Right hindlimb (tissue), 1 donor: ENCODE data around the gene TSC2.

Experiments
- DNase-seq: peaks from one replicate; pipeline ENCODE4 v3.0.0-alpha.2; 2018

Gene TSC2

DNA sequence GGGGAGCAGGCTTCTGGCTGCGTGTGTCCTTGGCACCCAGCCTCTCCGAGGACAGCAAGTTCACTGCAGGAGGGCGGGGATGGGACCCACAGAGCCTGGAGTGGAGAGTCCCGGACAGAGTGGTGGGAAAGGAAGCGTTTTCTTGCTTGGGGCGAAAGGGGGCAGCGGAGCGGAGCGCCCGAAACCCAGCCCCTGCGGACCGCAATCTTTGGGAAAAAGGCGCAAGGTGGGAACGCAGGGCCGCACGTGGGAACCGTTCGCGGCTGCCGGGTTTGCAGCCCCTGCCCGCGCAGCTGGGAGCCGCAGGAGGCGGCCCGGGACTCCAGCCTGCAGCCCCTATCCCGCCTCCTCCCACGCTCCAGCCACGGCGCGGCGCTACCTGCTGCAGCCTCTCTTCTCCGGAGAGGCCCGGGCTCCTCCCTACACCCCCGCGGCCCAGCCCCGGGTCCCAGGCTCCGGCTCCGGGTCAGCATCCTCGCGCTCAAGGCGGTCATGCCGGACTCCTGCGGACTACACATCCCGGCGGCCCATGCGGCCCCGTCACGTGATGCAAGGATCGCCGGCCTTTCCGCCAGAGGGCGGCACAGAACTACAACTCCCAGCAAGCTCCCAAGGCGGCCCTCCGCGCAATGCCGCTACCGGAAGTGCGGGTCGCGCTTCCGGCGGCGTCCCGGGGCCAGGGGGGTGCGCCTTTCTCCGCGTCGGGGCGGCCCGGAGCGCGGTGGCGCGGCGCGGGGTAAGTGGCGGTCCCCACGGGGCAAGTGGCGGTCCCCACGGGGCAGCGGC lies at the start of gene TSC2, which contains the start of gene NTHL1:
TSC2 (plus strand) TSS at position 656 of the 786 bp plus-strand sequence. CDS start 631 bp downstream, outside the sequence.
NTHL1 (minus strand) TSS at position 505 of the 786 bp plus-strand sequence; CDS start at position 494, 11 bp downstream.
- peak; percentile 98 for DNase-seq

DNA sequence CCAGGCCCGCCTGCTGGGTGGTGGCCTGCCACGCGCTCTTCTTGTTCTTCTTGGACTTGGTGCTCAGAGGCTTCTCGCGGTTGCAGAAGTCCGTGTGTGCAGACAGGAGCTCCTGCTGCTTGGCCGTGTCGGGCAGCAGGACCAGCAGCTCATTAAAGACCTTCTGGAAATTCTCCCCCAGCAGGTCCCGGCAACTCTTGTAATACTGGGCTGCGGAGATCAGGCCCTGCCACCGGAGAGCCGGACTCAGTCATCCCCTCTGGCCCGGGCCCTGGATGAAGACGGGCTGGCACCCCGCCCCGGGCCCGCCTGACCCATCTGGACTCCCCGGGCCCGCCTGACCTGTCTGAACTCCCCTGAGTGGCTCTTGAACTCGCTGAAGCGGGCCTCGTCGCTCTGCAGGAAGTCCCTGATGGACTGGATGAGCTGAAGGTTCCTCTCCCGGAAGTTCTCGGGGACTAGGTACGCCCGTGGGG lies 49.4 kb upstream of the TSC2 start:
- DNase-seq = no peak

DNA sequence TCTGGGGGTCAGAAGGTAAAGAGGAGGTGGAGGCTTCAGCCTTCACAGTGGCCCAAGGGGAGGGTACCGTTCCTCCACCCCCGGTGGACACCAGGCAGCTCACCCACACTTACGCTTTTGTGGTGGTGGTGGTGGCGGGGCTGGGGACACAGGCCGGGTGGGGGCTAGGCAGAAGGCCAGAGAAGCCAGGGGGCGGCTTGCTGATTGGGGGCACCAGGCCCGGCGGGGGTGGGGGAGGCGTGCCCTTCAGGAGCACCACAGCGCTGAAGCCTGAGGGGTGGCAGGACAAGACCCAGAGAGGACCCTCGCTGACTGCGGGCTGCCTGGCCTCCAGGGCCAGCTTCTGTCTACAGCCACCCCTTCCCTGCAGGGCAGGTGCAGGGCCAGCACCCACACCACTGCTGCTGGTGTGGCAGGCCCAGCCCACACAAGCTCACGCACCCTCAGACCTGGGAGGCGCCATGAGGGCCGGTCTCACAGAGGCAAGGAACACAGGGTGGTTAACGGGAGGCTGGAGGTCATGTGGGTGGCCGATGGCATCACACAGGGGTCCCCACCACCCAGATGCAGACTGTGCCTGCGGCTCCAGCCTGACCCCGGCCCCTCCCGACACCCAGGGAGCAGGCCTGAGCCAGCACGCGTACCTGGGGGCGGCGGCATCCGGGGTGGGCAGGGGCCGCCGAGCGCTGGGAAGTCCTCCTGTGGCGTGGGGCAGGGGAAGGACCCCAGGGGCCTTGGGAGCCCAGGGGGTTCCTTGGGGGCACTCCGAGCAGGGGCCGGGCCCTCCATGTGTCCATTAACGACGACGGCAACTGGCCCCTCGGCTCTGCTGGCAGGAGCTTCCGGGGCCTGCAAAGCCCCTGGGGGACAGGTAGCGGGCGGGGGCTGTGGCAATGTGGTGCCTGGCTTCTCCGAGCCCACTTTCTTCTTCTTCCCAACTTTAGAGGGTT lies 48.7 kb upstream of the TSC2 start:
- DNase-seq = no peak

DNA sequence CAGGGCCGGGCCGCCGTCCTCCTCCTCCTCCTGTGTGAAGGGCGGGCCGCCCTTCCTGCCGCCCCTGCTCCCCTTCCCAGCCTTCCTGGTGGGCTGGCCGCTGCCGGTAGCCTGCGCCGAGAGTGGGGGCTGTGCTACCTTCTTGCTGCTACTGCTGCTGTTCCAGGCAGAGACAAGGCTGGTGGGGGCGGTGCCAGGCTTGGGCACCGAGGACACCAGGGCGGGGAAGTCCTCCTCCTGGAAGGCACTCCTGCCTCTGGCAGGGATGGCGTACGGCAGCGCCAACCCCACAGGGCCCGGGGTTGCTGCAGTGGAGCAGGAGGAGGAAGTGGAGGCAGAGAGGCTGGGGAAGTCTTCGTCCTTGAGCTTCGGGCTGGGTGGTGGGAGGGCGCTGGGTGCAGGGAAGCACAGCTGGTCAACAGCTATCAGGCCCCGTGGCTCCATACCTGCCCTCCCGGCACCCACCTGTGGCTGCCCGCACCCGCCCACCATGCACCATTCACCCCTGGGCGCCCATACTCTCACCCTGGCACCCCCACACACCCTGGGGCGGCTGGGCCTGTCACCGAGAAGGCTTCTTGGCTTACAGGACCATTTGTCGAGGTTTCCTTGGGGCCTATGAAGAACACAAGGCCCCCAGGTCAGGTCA lies 47.8 kb upstream of the TSC2 start:
- no peak for DNase-seq

DNA sequence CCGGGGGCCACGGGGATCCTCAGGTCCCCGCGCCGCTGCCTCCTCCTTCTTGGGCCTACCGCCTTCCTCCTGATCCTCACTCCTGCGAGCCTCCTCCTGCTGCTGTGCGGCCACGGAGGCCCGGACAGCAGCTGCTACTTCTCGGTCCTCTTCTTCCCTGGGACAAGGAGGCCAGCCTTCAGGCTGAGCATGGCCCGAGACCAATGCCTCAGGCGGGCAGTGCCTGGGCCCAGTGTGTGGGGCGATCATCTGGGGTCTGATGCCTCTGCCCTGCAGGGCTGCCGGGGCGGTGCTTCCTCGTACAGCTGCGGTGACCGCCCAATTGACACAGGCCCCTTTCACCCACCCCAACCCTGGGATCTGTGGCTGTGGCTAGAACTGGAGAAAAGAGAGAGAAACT lies 46.8 kb upstream of the TSC2 start:
- DNase-seq = no peak

DNA sequence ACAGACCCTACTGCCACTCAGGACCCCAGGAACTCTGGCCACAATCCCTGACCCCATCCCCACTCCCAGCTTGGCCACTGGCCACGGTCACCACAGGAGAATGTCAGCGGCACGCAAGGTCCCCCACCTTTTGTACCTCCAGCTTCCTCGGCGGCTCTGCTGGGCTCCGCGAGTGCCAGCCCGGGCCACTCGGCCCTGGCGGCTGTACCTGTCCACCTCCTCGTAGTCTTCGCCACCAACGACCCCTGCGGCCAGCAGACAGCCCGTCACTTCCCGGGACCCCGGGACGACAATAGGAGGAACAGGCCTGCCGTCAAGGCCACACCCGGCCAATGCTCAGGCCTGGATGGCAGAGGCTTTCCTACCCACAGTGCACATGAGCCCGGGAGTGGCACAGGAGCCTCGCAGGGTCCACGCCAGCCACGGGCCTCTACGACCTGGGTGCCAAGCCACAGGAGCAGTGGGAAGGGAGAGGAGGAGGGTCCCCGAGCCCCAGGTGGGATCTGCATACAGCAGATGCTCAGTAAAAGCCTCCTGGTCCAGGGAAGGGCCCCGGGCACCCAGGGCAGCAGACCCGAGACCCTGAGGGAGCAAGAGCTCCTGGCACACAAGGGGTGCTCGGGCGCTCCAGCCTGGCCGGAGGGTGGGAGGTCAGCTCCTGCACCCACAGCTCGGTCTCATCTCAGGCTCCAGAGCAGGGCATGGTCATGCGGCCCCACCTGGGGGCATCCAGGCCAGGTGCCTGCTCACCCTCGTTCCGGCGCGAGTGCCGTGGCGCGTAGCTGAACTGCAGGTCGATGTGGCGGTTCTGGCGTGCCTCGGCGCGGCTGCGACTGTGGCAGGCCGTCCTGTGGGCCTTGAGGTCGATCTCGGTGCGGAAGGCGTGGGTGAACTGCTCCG lies 46.1 kb upstream of the TSC2 start:
- DNase-seq = no peak

DNA sequence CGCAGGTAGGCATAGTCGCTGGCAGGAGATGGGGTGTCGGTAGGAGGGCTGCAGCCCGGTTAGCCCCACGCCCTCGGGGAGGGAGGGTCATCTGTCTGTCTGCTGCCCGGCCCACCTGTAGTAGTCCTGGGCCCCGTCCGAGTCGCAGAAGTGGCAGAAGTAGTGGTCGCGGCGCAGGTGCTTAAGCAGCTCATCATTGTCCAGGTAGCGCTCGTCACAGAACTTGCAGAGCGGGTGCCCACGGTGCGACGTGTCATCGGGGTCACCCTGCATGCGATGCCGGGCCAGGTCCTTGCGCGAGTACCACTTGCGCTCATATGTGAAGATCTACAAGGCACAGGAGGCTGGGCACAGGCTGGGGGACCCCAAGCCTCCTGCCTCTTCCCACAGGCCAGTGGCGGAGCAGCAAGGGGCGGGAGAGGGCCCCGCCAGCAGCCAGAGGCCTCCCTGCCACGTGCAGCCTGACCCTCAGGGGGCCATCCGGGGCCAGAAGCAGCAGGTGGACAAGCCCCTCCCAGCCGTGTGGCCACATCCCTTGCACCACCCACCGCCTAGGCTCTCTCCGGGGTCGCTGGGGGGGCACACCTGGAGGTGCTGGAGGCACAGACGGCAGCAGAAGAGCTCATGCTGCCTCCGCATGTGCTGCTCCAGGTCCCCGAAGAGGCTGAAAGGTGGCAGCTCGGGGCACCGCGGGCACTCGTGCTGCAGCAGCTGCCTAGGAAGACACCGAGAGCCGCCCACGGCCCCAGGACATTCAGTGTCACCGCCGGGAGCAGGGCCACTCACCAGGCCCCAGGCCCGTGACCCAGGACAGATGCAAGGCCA lies 45.2 kb upstream of the TSC2 start:
- DNase-seq = no peak

DNA sequence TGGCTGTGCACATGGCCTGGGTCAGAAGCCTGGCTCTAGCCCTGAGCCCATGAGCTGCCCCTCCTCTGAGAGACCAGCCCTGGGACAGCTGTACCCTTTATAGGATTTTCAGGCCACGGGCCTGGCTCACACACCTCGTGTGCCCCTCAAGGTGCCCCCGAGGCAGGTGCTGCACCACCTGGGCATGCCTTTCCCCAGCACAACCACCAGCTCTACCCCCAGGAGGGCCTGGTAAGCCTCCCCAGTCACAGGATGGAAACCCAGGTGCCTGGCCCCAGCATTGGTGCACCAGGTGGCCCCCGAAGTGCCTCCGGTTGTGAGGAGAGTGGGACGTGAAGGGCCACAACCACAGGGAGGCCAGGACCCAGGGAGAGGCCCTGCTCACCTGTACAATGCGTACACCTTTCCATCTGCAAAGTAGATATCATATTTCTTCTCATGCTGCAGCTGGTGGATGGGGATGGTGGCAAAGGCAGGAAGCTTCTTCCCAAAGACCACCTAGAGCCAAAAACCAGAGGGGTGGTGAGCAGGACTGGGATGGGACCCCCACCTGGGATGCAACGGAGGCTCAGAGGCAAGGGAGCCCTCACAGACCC lies 44.5 kb upstream of the TSC2 start:
- no peak for DNase-seq

DNA sequence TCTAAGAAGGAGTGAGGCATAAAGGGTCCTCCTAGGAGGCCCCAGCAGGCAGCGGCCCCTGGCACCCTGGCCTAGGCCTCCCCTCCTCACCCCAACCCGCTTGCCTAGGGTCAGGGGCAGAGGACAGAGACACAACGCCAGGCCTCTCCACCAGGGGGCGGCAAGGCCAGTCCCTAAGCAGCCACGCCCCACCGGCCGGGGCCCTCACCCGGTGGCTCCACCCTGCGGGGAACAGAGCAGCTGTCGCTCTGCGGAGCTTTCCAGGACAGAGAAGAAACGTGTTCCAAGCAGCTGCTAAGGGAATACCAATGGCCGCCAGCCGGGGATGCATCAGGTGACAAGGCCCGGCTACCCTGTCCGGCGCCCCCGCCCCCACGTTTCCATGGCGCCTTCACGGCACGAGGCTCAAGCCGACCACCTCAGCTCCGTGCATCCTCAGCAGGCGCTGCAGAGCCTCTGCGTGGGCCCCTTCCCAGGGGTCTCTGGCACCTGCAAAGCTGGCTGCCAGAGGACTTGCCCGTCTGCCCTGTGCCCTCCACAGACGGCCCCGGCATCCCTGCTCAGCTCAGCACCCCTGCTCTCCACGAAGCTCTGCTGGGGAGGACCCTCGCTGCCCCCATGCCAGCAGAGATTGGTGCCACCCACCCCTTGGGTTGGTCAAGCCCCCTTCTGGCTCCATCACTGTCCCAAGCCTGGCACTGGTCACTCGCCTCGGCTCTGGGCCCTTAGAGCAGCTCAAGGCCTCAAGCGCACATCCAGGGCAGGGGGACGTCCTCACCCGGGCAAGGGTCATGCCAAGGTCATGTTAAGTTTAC lies 43.8 kb upstream of the TSC2 start:
- peak; percentile 91 for DNase-seq

DNA sequence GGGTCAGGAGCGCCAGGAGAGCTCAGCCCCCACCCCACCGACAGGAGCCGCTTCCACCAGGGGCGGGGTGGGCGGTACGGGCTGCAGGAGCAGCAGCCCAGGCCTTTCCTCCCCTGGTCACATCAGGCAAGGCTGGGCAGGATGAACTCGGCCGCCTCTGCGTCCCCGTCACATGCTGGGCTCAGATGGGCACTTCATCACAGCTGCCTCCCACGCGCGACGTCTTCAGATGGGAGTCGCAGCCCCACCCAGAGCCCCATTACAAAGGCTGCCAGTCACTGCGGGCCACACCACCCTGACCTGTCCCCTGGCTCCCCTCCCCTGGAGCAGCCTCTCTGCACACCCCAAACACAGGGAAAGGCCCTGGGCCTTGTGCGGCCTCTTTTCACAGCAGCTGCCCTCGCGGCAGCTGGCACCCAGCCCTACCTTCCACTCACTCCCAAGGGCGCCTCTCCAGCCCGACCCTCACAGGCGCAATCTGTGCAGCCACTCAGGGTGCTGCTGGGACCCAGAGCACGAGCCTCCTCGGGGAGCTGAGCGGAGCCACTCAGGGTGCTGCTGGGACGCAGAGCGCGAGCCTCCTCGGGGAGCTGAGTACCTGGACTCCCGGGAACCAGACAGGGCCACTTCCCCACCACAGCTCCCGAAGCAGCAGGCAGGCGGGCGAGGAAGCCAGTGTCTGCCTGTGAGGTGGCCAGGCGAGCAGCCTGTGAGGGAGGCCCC lies 42.8 kb upstream of the TSC2 start:
- no peak for DNase-seq

DNA sequence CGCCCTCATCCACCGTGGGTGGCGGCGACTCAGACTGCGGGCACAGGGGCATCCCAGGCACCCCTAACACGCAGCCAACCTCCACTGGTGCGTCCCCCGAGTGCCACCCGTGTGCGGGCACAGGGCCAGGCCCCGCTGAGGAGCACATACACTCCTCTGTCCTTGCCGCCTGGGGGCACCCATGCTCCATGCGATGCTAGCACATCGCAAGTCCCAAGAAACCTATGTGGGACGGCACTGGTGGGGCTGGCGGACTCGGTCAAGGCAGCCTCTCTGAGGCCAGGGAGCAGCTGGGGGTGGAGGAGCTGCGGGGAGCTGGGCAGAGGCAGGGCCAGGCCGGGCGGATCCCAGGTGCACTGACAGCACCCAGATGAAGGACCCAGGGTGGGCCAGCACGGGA lies 42.1 kb upstream of the TSC2 start:
- DNase-seq = no peak

DNA sequence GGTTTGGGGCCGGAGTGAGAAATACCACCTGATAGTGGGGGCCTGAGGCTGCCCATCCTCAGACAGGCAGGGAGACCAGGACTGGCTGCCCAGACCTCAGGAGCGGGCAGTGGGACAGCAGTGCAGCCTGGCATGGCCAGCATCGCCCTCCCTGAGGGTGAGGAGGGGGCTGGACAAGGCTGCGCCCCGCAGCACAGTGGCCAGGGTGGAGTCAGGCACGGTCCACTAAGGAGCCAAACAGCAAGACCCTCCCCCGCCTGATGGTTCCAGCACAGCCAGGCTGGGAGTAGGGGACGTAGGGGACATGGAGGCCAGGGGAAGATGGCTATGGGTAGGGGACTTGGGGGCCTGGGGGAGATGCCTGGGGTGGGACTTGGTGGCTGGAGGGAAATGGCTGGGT lies 41.5 kb upstream of the TSC2 start:
- no peak for DNase-seq

DNA sequence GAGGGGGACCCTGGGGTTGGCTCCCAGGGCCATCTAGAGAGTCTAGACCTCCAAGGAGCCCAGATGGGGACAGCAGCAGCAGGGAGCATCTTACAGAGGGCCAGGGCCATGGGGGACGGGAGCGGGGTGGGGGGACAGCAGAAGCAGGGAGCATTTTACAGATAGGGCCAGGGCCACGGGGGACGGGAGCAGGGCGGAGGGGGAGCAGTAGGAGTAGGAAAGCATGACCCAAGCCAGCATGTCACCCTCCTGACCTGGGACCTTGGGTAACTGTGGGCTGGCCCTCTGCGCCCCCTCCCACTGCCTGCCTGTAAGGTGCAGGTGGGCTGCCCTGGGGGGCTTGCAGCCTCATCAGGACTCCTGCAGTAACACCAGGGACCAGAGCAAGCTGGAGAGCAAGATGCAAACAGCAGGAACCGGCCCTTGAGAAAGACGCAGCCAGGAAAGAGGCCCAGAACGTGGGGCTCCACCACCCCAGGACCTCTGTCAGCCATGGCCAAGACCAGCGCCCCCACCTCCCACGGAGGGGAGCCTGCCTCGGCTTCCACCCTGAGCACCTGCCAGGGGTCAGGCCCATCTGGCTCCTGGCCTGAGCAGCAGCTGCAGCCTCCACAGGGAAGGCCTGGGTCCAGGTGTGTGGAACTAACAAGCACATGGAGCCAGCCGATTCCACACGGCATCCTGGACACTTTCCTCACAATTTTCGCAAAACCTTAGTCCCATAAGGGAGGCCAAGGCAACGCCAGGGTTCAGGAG lies 40.5 kb upstream of the TSC2 start:
- DNase-seq = no peak

DNA sequence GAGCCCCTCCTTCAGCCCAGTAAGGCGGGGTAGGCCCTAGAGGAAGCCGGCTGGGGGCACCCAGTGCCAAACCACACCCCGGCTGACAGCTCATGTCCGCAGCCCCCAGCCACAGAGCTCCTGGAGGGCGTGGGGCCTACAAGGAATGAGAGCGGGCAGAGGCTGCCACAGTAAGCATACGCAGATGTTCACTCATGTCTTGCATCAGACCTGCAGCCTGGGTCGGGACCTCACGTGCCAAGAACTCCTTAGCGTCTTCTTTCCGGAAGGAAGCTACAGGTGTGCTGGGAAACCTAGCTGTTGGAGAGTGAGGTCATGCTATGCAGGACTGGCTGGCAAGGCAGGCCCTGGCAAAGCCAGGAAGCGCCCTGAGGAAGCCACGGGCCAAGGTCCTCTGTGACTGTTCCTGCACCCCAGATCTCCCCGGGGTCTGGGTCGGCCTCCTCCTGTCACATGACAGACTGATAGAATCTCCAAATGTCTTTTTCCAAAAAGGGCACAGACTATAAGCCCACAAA lies 39.7 kb upstream of the TSC2 start:
- no peak for DNase-seq

DNA sequence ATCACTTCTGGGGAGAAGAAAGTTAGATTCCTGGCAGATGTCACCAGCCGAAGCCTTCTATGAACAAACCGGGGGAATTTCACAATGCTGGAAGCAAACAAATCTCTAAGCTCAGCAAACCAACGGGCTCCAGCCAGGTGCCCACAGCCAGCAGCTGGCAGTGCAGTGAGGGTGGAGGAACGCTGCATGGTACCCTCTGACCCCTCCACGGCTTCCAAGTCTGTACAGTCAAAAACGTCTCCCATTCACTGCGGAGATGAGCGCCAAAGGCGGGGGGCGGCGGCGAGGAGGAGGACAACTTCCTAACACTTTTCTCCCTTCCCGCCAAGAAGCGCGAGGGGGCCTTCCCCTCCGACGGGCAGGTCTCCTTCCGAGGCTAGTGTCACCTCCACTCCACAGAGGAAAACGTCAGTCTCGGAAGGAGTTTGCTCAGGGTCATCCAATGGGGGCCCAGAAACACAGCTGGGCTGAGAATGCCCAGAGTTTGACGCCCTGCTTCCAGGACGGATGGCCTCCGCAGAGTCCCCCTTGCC lies 39.1 kb upstream of the TSC2 start:
- DNase-seq = no peak

DNA sequence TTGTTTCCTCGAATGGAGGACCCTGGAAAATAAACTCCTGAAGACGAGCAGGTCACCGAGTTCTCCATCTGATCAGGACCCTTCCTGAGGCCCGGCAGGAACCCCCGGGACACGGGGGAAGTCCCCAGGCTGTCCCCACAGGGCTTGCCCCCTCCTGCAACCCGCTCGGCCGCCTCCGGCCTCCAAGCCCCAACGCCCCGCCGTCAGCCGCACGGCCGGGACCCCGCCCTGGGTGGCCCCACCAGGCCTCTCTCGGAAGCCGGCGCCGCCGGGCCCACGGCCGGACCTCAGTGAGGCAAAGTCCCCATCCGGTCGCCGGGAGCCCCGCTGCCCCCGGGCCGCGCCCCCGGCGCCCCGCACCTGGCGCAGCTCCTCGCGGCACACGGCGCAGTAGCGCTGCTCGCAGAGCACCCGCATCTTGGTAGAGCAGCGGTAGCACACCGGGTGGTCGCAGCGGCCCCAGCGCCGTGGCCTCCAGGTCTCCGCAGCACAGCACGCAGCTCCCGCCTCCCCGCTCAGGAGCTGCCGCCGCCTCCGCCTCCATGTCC lies 38.5 kb upstream of the TSC2 start:
- no peak for DNase-seq

DNA sequence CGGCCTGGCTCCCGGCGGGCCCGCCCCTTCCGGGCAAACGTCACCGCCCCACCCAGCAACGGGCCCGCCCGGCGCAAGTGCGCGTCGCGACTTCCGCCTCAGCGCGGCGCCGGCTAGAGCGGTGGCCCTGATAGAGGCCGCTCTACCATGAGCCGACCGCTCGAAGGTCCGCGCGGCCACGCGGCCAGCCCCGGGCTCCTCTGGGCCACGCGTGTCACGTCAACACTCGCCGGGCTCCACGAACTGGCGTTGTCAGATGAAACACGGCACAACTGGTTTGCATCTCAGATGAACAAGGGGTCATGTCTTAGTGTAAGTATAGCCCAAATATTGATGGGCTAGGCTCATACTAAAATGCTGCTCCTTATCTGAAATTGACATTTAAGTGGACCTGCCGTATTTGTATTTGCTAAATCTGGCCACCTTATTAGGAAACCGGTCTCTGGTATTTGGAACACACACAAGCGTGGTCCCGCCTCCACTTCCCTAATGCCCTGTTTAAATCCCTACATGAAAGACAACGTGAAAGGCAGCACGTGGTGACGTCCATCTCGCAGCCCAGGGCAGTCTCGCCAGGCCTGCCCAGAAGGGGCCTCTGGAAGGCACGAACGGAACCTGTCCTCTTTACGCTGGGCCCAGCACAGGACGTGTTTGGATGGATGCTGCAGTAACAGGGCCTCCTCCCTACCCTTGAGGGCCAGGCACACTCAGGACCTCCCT lies 37.8 kb upstream of the TSC2 start, which contains the start of gene ZNF598:
ZNF598 (minus strand) TSS at position 31 of the 720 bp plus-strand sequence.
- DNase-seq = peak; percentile 89
